Right lung (tissue), 5 donors: ENCODE measurements around the gene VPS37C. TPM values are rescaled to one million over a fixed set of nuclear protein-coding genes. Genes with fewer than 3 reads are reported as not detected.

Experiments used
- DNase-seq, 2 donors: peaks; one replicate each; pipeline ENCODE4 v3.0.0-alpha.2; 2013
- polyA plus RNA-seq, 5 donors: library from polyadenylated mRNA; unstranded; fragments of 120-200 nt; gene quantifications; one replicate each; pipeline versions ENCODE4 v1.2.1 to v1.2.3, GENCODE V29; 2013; ENCODE audit warnings: inconsistent platforms in 1 of 5, low replicate concordance in 1 of 5; ENCODE audit not compliant: insufficient read length in 5 of 5, insufficient read depth in 1 of 5

The VPS37C gene
- polyA plus RNA-seq, 5 donors = 12.3 to 19.7 (median 15.6) TPM

GRCh38 chr11:61120099-61120705 lies 41.0 kb downstream of the VPS37C start:
- no peak for DNase-seq

GRCh38 chr11:61119571-61119970 lies 41.7 kb downstream of the VPS37C start:
- no peak for DNase-seq

- no peak for DNase-seq
Measured at GRCh38 chr11:61119055-61119454, 42.2 kb downstream of the VPS37C start.

GRCh38 chr11:61118406-61118805 lies 42.8 kb downstream of the VPS37C start:
- no peak for DNase-seq

- no peak for DNase-seq
Measured at GRCh38 chr11:61118004-61118403, 43.2 kb downstream of the VPS37C start.

- DNase-seq = no peak
Measured at GRCh38 chr11:61117168-61117520, 44.1 kb downstream of the VPS37C start.

GRCh38 chr11:61116426-61117167 lies 44.6 kb downstream of the VPS37C start:
- DNase-seq = no peak

- DNase-seq = no peak
Measured at GRCh38 chr11:61115498-61116224, 45.6 kb downstream of the VPS37C start.

- no peak for DNase-seq
Measured at GRCh38 chr11:61114913-61115312, 46.3 kb downstream of the VPS37C start.

- no peak for DNase-seq
Measured at GRCh38 chr11:61113201-61113600, 48.0 kb downstream of the VPS37C start.

- DNase-seq = no peak
Measured at GRCh38 chr11:61112575-61112974, 48.7 kb downstream of the VPS37C start.

- no peak for DNase-seq
Measured at GRCh38 chr11:61111786-61112517, 49.3 kb downstream of the VPS37C start.

GRCh38 chr11:61111050-61111435 lies 50.2 kb downstream of the VPS37C start:
- DNase-seq = no peak

- no peak for DNase-seq
Measured at GRCh38 chr11:61110255-61111049, 50.8 kb downstream of the VPS37C start.

GRCh38 chr11:61109671-61110070 lies 51.6 kb downstream of the VPS37C start:
- no peak for DNase-seq

- no peak for DNase-seq
Measured at GRCh38 chr11:61108847-61109585, 52.2 kb downstream of the VPS37C start.

GRCh38 chr11:61107888-61108287 lies 53.3 kb downstream of the VPS37C start:
- no peak for DNase-seq

- no peak for DNase-seq
Measured at GRCh38 chr11:61106894-61107470, 54.2 kb downstream of the VPS37C start.

GRCh38 chr11:61106296-61106695 lies 54.9 kb downstream of the VPS37C start:
- no peak for DNase-seq

- no peak for DNase-seq
Measured at GRCh38 chr11:61104963-61105362, 56.3 kb downstream of the VPS37C start.
